ENCODE data around the gene RXFP2.

Gene RXFP2

DNA sequence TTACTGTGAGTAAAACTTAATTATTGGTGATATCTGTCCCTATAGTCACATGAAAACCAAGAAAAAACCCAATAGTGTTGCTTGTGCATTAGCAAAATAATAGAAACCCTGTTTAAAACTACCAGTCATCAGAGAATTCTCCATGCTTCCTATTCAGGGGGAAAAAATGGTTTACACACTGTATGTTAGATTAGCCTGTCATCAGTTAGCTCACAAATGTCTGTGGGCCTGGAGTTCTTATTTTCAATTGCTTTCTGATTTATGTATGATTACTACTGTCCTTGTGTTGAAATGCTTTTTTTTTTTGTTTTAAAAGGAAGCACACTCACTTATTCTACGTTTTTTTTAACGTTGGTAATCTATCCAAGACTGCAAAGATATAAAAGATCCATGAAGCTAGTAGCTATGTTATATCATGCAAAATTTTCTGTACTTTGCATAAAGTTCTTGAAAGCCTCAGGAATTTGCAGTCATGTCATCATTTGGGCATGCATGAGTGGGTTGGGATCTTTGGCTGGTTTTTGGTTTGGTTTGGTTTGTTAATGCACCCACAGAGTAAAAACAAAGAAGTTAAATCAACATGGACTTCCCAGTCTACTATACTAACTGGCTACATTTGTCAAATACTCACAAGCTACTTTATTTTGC, 25.9 kb downstream of the RXFP2 start:
- Histone ChIP-seq H2AFZ (ENCODE audit: low read length) (no peak overlapping the region), H3K4me2 (ENCODE audit: low read depth, low read length, poor library complexity, severe bottlenecking) (no peak overlapping the region), H3K9me2 (replicated peaks; ENCODE audit: low read depth, low read length) (no peaks in the 10 kb centered on the region), H3K79me2 (ENCODE audit: insufficient read depth, low read length) (no peaks in the 10 kb centered on the region), H3K4me1 (ENCODE audit: insufficient read depth, low read length, poor library complexity, severe bottlenecking) (peaks cover 9% of the 10 kb centered on the region), H3K27me3 (ENCODE audit: insufficient read depth, low read length, poor library complexity, severe bottlenecking) (no peaks in the 10 kb centered on the region), H4K20me1 (ENCODE audit: insufficient read depth, low read length, poor library complexity, severe bottlenecking) (no peaks in the 10 kb centered on the region), H3K9ac (ENCODE audit: low read depth, low read length, poor library complexity, severe bottlenecking) (no peak overlapping the region), H3K4me3 (ENCODE audit: low read length, poor library complexity, severe bottlenecking) (no peak overlapping the region), H3K9me3 (ENCODE audit: insufficient read depth, low read depth, low read length) (no peaks in the 10 kb centered on the region), H3F3A (ENCODE audit: low read depth) (no peaks in the 10 kb centered on the region), H3K36me3 (ENCODE audit: insufficient read depth, low read length) (no peaks in the 10 kb centered on the region)
- no peak for TF ChIP-seq EZH2phosphoT487 (IDR thresholded peaks at IDR 0.05; ENCODE audit: borderline replicate concordance)
- TF ChIP-seq, protein P1, sequence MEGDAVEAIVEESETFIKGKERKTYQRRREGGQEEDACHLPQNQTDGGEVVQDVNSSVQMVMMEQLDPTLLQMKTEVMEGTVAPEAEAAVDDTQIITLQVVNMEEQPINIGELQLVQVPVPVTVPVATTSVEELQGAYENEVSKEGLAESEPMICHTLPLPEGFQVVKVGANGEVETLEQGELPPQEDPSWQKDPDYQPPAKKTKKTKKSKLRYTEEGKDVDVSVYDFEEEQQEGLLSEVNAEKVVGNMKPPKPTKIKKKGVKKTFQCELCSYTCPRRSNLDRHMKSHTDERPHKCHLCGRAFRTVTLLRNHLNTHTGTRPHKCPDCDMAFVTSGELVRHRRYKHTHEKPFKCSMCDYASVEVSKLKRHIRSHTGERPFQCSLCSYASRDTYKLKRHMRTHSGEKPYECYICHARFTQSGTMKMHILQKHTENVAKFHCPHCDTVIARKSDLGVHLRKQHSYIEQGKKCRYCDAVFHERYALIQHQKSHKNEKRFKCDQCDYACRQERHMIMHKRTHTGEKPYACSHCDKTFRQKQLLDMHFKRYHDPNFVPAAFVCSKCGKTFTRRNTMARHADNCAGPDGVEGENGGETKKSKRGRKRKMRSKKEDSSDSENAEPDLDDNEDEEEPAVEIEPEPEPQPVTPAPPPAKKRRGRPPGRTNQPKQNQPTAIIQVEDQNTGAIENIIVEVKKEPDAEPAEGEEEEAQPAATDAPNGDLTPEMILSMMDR (conservative IDR thresholded peaks at IDR 0.05; ENCODE audit: low read length): no peak

DNA sequence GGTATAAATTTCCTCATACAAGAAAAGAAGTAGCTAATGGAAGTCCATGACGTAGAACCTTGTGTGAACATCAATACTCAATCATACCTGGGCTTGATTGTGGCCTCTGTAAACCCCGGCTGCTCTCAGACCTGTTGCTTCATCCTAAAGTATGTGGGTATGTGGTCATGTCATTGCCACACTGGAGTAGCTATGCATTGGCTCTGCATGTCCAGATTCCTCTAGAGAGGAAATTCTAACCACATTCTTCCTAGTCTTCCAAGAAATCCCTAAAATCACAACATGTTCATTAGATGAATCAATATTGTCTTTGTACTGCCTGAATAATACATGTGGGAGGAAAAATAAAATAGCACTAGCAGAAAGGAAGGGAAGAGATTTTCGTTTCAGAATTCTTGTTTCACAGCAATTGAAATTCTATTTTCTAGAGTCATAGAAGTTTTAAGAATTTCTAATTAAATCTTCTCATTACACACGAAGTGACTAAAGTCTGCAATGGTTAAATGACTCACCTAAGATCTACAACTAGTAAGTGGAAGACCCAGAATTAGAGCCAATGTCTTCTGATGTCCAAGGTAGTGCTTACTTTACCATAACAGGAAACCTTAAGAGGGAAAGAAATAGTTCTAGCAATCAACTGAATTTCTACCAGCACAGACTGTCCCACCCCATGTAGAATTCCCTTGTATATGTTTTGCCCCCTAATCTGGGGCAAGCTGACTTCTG, 28.0 kb downstream of the RXFP2 start:
- TF ChIP-seq, protein P1 (conservative IDR thresholded peaks at IDR 0.05; ENCODE audit: low read length): no peak
- TF ChIP-seq EZH2phosphoT487 (IDR thresholded peaks at IDR 0.05; ENCODE audit: borderline replicate concordance): no peak
- H3K9me3 ChIP-seq (ENCODE audit: insufficient read depth, low read depth, low read length): no peaks in the 10 kb centered on the region
- no peaks in the 10 kb centered on the region for H3K79me2 ChIP-seq (ENCODE audit: insufficient read depth, low read length)
- H3K4me2 ChIP-seq (ENCODE audit: low read depth, low read length, poor library complexity, severe bottlenecking): no peak overlapping the region
- H3K4me3 ChIP-seq (ENCODE audit: low read length, poor library complexity, severe bottlenecking): no peak overlapping the region
- no peaks in the 10 kb centered on the region for H3K27me3 ChIP-seq (ENCODE audit: insufficient read depth, low read length, poor library complexity, severe bottlenecking)
- peaks cover 9% of the 10 kb centered on the region for H3K4me1 ChIP-seq (ENCODE audit: insufficient read depth, low read length, poor library complexity, severe bottlenecking)
- no peaks in the 10 kb centered on the region for H3K9me2 ChIP-seq (replicated peaks; ENCODE audit: low read depth, low read length)
- H2AFZ ChIP-seq (ENCODE audit: low read length): no peak overlapping the region
- no peaks in the 10 kb centered on the region for H3F3A ChIP-seq (ENCODE audit: low read depth)
- no peak overlapping the region for H3K9ac ChIP-seq (ENCODE audit: low read depth, low read length, poor library complexity, severe bottlenecking)
- H3K36me3 ChIP-seq (ENCODE audit: insufficient read depth, low read length): no peaks in the 10 kb centered on the region
- no peaks in the 10 kb centered on the region for H4K20me1 ChIP-seq (ENCODE audit: insufficient read depth, low read length, poor library complexity, severe bottlenecking)

- Histone ChIP-seq H3K79me2 (ENCODE audit: insufficient read depth, low read length) (no peaks in the 10 kb centered on the region), H3K4me3 (ENCODE audit: low read length, poor library complexity, severe bottlenecking) (no peak overlapping the region), H3K4me1 (ENCODE audit: insufficient read depth, low read length, poor library complexity, severe bottlenecking) (peaks cover 14% of the 10 kb centered on the region), H3K9me3 (ENCODE audit: insufficient read depth, low read depth, low read length) (no peaks in the 10 kb centered on the region), H3K4me2 (ENCODE audit: low read depth, low read length, poor library complexity, severe bottlenecking) (no peak overlapping the region), H3F3A (ENCODE audit: low read depth) (no peaks in the 10 kb centered on the region), H4K20me1 (ENCODE audit: insufficient read depth, low read length, poor library complexity, severe bottlenecking) (no peaks in the 10 kb centered on the region), H3K9ac (ENCODE audit: low read depth, low read length, poor library complexity, severe bottlenecking) (no peak overlapping the region), H3K9me2 (replicated peaks; ENCODE audit: low read depth, low read length) (no peaks in the 10 kb centered on the region), H2AFZ (ENCODE audit: low read length) (no peak overlapping the region), H3K36me3 (ENCODE audit: insufficient read depth, low read length) (no peaks in the 10 kb centered on the region), H3K27me3 (ENCODE audit: insufficient read depth, low read length, poor library complexity, severe bottlenecking) (no peaks in the 10 kb centered on the region)
- TF ChIP-seq EZH2phosphoT487 (IDR thresholded peaks at IDR 0.05; ENCODE audit: borderline replicate concordance): no peak
- TF ChIP-seq, protein P1 (conservative IDR thresholded peaks at IDR 0.05; ENCODE audit: low read length): no peak
Measured at GRCh38 chr13:31768351-31768750, 29.0 kb downstream of the RXFP2 start.

Measured in Loucy (cell line).